ENCODE measurements around the gene MITF.

- TF ChIP-seq CTCF (IDR thresholded peaks at IDR 0.05; ENCODE audit: low read length), result no peak
- TF ChIP-seq EZH2 (IDR thresholded peaks at IDR 0.05; ENCODE audit: borderline replicate concordance, low read length), result no peak
Measured at GRCh38 chr3:69811452-69812401, 72.5 kb downstream of the MITF start.

All from OCI-LY1 (cell line).